ENCODE results near the gene MAVS.

- TF ChIP-seq, protein P1, sequence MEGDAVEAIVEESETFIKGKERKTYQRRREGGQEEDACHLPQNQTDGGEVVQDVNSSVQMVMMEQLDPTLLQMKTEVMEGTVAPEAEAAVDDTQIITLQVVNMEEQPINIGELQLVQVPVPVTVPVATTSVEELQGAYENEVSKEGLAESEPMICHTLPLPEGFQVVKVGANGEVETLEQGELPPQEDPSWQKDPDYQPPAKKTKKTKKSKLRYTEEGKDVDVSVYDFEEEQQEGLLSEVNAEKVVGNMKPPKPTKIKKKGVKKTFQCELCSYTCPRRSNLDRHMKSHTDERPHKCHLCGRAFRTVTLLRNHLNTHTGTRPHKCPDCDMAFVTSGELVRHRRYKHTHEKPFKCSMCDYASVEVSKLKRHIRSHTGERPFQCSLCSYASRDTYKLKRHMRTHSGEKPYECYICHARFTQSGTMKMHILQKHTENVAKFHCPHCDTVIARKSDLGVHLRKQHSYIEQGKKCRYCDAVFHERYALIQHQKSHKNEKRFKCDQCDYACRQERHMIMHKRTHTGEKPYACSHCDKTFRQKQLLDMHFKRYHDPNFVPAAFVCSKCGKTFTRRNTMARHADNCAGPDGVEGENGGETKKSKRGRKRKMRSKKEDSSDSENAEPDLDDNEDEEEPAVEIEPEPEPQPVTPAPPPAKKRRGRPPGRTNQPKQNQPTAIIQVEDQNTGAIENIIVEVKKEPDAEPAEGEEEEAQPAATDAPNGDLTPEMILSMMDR (conservative IDR thresholded peaks at IDR 0.05 in 1 of 2, IDR thresholded peaks at IDR 0.05 in 1 of 2; ENCODE audit: extremely low read depth in 1 of 2, insufficient read depth in 1 of 2, low read depth in 1 of 2, low read length in 2 of 2), result no peak
- TF ChIP-seq EZH2 (IDR thresholded peaks at IDR 0.05; ENCODE audit: borderline replicate concordance, low read length), result no peak
These were observed 39.1 kb downstream of the MAVS start for GRCh38 chr20:3885715-3886114.

Data from mammary epithelial cell (primary cell).